Gastrocnemius medialis (tissue), 4 donors: ENCODE results near the gene FGF14.

Experiments used
- CTCF ChIP-seq, 5 experiments: fragments of 450-650 bp in 3 of 5; fragments of 200-600 bp in 2 of 5; sonication (generic) in 2 of 5; IDR thresholded peaks in 4 of 5; conservative IDR thresholded peaks in 1 of 5; 1 replicate in 4 of 5; 2 replicates in 1 of 5; pipeline ENCODE4 v1.5.1; 2016 to 2019; ENCODE audit warnings: antibody characterized with exemption in 5 of 5, mild to moderate bottlenecking in 3 of 5, moderate library complexity in 3 of 5
- POLR2A ChIP-seq, 2 donors: fragments of 450-650 bp; IDR thresholded peaks; one replicate each; pipeline ENCODE4 v1.6.1; 2017; ENCODE audit warnings: antibody characterized with exemption in 2 of 2, mild to moderate bottlenecking in 2 of 2, moderate library complexity in 2 of 2

- TF ChIP-seq CTCF (IDR thresholded peaks at IDR 0.05 in 4 of 5, conservative IDR thresholded peaks at IDR 0.05 in 1 of 5) (no peak), POLR2A (IDR thresholded peaks at IDR 0.05) (no peak)
These were observed 689.9 kb downstream of the FGF14 start for GRCh38 chr13:101712026-101712348.
